Left colon (tissue), 2 donors: Measurements from ENCODE around the gene CKB. TPM values are rescaled to one million over a fixed set of nuclear protein-coding genes. Genes with fewer than 3 reads are reported as not detected.

ENCODE experiments used
- ATAC-seq: fragments of 200-7000 bp; cut with Tn5 transposase; one replicate; pipeline ENCODE4 v1.9.1; 2020; ENCODE audit warnings: mild to moderate bottlenecking, moderate library complexity
- DNase-seq, 2 donors: peaks; one replicate each; pipeline ENCODE4 v3.0.0-alpha.2; 2020
- intact Hi-C, 2 donors: fragments of 100-400 bp; cut with DNase I in 1 of 2; cut with micrococcal nuclease in 1 of 2; formaldehyde crosslinking; loops; one replicate each; pipeline versions ENCODE4 v1.11.2 to v1.14.0; 2022; cut with DNase I, micrococcal nuclease
- total RNA-seq, 2 donors: library from RNA; stranded (reverse); fragmentation: NEBNext Ultra II Directional; extraction: Animal tissue kit (Norgen Biotek cat#: 25700); gene quantifications; one replicate each; pipeline ENCODE4 v1.2.1, GENCODE V29; 2021
- donor health status: DM: no; HTN: no; CAD: no.
- donor health status: DM: yes; HTN: yes; CAD: no.

The CKB gene
- total RNA-seq, 2 donors from 2014 or later = 1,945 to 3,680 TPM

GRCh38 chr14:103474893-103475292, 47.7 kb downstream of the CKB start:
- intact Hi-C loops = no loop called here
- DNase-seq (no peak), ATAC-seq (no peak)

- intact Hi-C loops = no loop called here
- ATAC-seq (no peak), DNase-seq (no peak)
These were observed 49.7 kb downstream of the CKB start for GRCh38 chr14:103472939-103473338.

Other genes starting within 250 kb of the CKB start
- 100 to 1,000 TPM; 222 to 295 TPM for gene EIF5, start 188.6 kb downstream of the CKB start, total RNA-seq
- 10 to 100 TPM; 55.6 to 68.4 TPM for gene MARK3, start 137.4 kb downstream of the CKB start, total RNA-seq
- 10 to 100 TPM; 10.1 to 10.6 TPM for gene TRMT61A, start 6.4 kb upstream of the CKB start, total RNA-seq
- gene BAG5, start 39.8 kb upstream of the CKB start, total RNA-seq = 10 to 100 TPM; 27.0 to 29.9 TPM
- gene COA8, start 40.1 kb upstream of the CKB start, total RNA-seq = 10 to 100 TPM; 27.4 to 33.4 TPM
- 10 to 100 TPM; 83.6 to 88.0 TPM for gene KLC1, start 106.4 kb upstream of the CKB start, total RNA-seq
- 10 to 100 TPM in 1 of 2 donors, 1 to 10 TPM in 1; 7.9 to 16.2 TPM for gene XRCC3, start 192.6 kb upstream of the CKB start, total RNA-seq
- 10 to 100 TPM; 51.2 to 54.9 TPM for gene ZFYVE21, start 193.0 kb upstream of the CKB start, total RNA-seq